Common myeloid progenitor, CD34-positive (primary cell): Measurements from ENCODE around the gene IL2RA.

Experiments used
- CTCF ChIA-PET: fragments of 350-600 bp; sonication (Branson Sonifier 250); formaldehyde crosslinking; loops from one replicate; lab custom pipeline; 2021; ENCODE audit warnings: antibody characterized with exemption; lab: Charles Lee
- POLR2A ChIA-PET: fragments of 350-600 bp; sonication (Branson Sonifier 250); formaldehyde crosslinking; loops from one replicate; lab custom pipeline; 2021; ENCODE audit warnings: antibody characterized with exemption; lab: Charles Lee
- DNase-seq, 3 donors: peaks; one replicate each; pipeline versions ENCODE4 v3.0.0 to v3.0.0-alpha.2; 2013
- H3K27ac ChIP-seq, 2 experiments: 1 replicate in 1 of 2; 2 replicates in 1 of 2; pipeline ENCODE4 v1.7.0; 2013; ENCODE audit warnings: inconsistent platforms in 2 of 2, low read length in 2 of 2, mild to moderate bottlenecking in 2 of 2, low read depth in 1 of 2, moderate library complexity in 1 of 2; ENCODE audit not compliant: severe bottlenecking in 2 of 2, insufficient read depth in 1 of 2, poor library complexity in 1 of 2
- H3K27me3 ChIP-seq, 5 experiments: replicated peaks in 2 of 5; 1 replicate in 3 of 5; 2 replicates in 2 of 5; pipeline versions ENCODE4 v1.6.1 to v1.7.0; 2013; ENCODE audit warnings: low read length in 4 of 5, mild to moderate bottlenecking in 2 of 5, moderate library complexity in 2 of 5, inconsistent platforms in 1 of 5; ENCODE audit not compliant: insufficient read depth in 5 of 5, control insufficient read depth in 4 of 5
- H3K36me3 ChIP-seq, 4 experiments: 1 replicate in 2 of 4; 2 replicates in 2 of 4; pipeline versions ENCODE4 v1.6.1 to v1.7.0; 2013; ENCODE audit warnings: low read length in 3 of 4, control low read depth in 1 of 4, mild to moderate bottlenecking in 1 of 4; ENCODE audit not compliant: control insufficient read depth in 4 of 4, insufficient read depth in 4 of 4
- H3K4me1 ChIP-seq, 4 experiments: 1 replicate in 3 of 4; 2 replicates in 1 of 4; pipeline versions ENCODE4 v1.6.1 to v1.7.1; 2013; ENCODE audit warnings: low read length in 3 of 4, mild to moderate bottlenecking in 3 of 4, control low read depth in 1 of 4, inconsistent platforms in 1 of 4, moderate library complexity in 1 of 4; ENCODE audit not compliant: control insufficient read depth in 4 of 4, insufficient read depth in 4 of 4; ENCODE audit errors: control extremely low read depth in 1 of 4
- H3K4me3 ChIP-seq, 7 experiments: 1 replicate in 4 of 7; 2 replicates in 3 of 7; pipeline versions ENCODE4 v1.5.1 to v1.7.0; 2013; ENCODE audit warnings: mild to moderate bottlenecking in 7 of 7, low read length in 6 of 7, moderate library complexity in 6 of 7, inconsistent platforms in 2 of 7, low read depth in 2 of 7, control low read depth in 1 of 7; ENCODE audit not compliant: insufficient read depth in 4 of 7, control insufficient read depth in 1 of 7; ENCODE audit errors: extremely low read depth in 1 of 7
- H3K9me3 ChIP-seq, 5 experiments: 1 replicate in 4 of 5; 2 replicates in 1 of 5; pipeline versions ENCODE4 v1.6.1 to v1.7.1; 2013; ENCODE audit warnings: low read length in 4 of 5, mild to moderate bottlenecking in 2 of 5, inconsistent platforms in 1 of 5, low read depth in 1 of 5, moderate library complexity in 1 of 5; ENCODE audit not compliant: control insufficient read depth in 4 of 5, insufficient read depth in 2 of 5; ENCODE audit errors: control extremely low read depth in 1 of 5
- WGBS: methylation state at CpG from one replicate; pipeline ENCODE4 v1.1.5; 2013; ENCODE audit not compliant: insufficient coverage; 5-methylcytosine and 5-hydroxymethylcytosine counted together

The IL2RA gene

GRCh38 chr10:6083523-6084475, 21.6 kb upstream of the IL2RA start:
- no peak for DNase-seq
- WGBS = 76% methylated on average over 12 of the region's 17 CpGs
- ChIA-PET CTCF (interaction anchor here (0.9 to 2.2 kb wide), 7 partner anchors 9 to 72 kb away, joined by 3 to 8 read pairs (median 3); no protein-coding TSS in a partner anchor), POLR2A (interaction anchor here (0.7 kb wide), 1 partner anchor 96 kb away, joined by 3 read pairs; no protein-coding TSS in a partner anchor)
- H3K27ac ChIP-seq = no peak overlapping the region
- H3K36me3 ChIP-seq = no peaks in the 10 kb centered on the region
- H3K4me1 ChIP-seq = peaks cover 0 to 15% (median 13%) of the 10 kb centered on the region in 4 experiments
- H3K9me3 ChIP-seq = peaks cover 0 to 3% (median 0%) of the 10 kb centered on the region in 5 experiments
- no peak overlapping the region for H3K4me3 ChIP-seq
- H3K27me3 ChIP-seq = no peaks in the 10 kb centered on the region

DNA sequence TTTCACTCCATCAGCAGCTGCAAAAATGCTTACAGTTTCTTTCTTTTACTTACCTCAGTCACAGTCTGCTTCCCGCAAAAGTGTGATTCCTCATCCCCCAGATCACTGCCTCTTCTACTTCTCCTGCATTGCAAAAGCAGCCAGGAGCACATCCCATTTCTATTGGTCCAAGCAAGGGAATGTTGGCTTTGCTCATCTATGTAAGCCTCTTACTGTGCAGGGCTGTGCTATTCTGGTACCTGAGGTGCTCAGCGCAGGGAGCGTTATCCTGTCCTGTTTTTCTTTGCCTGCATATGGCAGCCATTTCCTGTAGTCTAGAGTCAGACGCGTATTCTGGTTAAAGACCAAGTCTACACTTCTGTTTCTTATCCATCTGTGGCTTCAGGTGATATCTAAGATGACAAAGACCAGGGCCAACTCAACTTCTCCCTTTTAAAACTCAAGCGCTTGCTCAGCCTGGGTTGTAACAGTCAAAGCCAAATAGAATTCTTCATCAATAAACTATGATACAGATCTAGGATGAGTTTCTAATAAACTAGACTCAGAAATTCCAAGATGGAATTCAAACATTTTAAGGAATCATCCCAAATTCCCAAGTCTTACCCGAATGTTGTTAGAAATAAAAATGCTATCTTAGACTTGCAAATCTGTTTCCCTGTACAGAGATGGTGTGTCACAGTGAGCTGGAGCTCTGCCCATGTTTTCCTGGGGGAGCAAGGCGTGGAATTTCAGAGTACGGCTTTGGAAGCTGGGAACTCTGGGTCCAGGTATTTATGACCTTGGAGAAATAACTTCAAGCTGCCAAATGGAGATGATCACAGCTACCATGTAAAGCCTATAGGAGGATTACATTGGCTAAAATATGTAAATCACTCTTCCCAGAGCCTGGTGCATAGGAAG, 20.6 kb upstream of the IL2RA start:
- no peaks in the 10 kb centered on the region for H3K36me3 ChIP-seq
- H3K4me1 ChIP-seq = peaks cover 0 to 11% (median 9%) of the 10 kb centered on the region in 4 experiments
- CTCF ChIA-PET = interaction anchor here (0.9 to 2.2 kb wide), 6 partner anchors 12 to 71 kb away, joined by 3 to 8 read pairs (median 4); no protein-coding TSS in a partner anchor
- DNase-seq = no peak
- no peak overlapping the region for H3K4me3 ChIP-seq
- no peaks in the 10 kb centered on the region for H3K27me3 ChIP-seq
- no peak overlapping the region for H3K27ac ChIP-seq
- POLR2A ChIA-PET = no interaction called here
- H3K9me3 ChIP-seq = peaks cover 0 to 3% (median 0%) of the 10 kb centered on the region in 5 experiments
- 82% methylated on average over 7 of the region's 9 CpGs for WGBS

- ChIA-PET CTCF (interaction anchor here (0.9 to 1.7 kb wide), 4 partner anchors 19 to 326 kb away, joined by 3 to 5 read pairs (median 4); no protein-coding TSS in a partner anchor), POLR2A (interaction anchor here (0.5 kb wide), 1 partner anchor 12 kb away, joined by 3 read pairs; no protein-coding TSS in a partner anchor)
- H3K9me3 ChIP-seq = peaks cover 0 to 3% (median 0%) of the 10 kb centered on the region in 5 experiments
- no peaks in the 10 kb centered on the region for H3K27me3 ChIP-seq
- no peak overlapping the region for H3K4me3 ChIP-seq
- 100% methylated on average over 2 of the region's 4 CpGs for WGBS
- no peak overlapping the region for H3K27ac ChIP-seq
- H3K4me1 ChIP-seq = no peaks in the 10 kb centered on the region
- DNase-seq = no peak
- H3K36me3 ChIP-seq = no peaks in the 10 kb centered on the region
Observed at GRCh38 chr10:6080417-6080973, 18.3 kb upstream of the IL2RA start.

DNA sequence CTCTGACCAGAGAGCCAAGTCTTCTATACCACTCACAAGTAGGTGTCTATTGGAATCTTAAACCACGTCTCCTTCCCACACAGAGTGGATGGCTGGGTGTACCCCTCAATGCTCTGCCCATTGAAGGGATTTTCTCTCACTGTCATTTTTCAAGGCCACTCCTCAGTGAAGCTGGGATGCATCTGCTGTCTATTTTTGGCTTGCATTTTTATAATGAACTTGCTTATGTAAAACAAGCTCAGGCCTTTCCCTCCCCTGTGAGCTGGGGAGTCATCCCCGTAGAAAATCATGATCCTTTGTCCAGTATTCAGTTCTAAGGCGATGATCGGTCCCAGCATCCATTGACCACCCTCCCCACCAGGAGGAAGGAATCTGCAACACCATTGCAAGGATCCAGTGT, 16.9 kb upstream of the IL2RA start:
- 95% methylated on average over 4 of the region's 4 CpGs for WGBS
- CTCF ChIA-PET = interaction anchor here (1.0 kb wide), 1 partner anchor 11 kb away, joined by 3 read pairs; no protein-coding TSS in a partner anchor
- POLR2A ChIA-PET = no interaction called here

DNA sequence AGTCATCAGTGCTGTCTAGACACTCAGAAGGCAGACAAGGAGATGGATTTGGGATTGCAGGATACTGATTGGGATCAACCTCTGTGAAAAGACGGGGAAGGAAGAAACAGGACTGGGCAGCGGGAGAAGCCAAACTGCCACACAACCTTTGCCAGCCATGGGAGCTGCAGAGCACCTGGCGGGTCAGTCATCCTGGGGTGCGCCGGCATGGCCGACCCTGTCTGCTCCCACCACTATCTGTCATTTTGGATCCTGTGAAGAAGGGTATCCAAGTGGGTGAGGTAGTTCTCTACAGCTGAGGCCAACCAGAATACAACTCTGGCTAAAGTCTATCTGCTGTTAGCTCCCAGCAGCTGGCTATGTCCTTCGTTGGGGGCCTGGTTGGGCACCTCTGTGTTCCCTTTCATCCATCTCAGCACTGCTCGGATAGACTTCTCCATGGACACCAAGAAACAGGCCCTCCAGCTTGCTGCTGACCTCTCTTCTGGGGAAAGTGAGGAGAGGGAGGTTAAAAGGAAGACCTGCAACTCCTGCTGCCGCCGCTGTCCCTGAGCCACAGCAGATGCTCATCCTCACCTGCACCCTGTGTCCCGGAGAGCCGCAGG, 15.0 kb upstream of the IL2RA start:
- ChIA-PET CTCF (interaction anchor here (1.1 kb wide), 1 partner anchor 9 kb away, joined by 6 read pairs; no protein-coding TSS in a partner anchor), POLR2A (no interaction called here)
- peaks cover under 1 to 9% (median 3%) of the 10 kb centered on the region in 4 experiments for H3K4me1 ChIP-seq
- WGBS = 91% methylated on average over 11 of the region's 12 CpGs
- H3K4me3 ChIP-seq = no peak overlapping the region
- no peaks in the 10 kb centered on the region for H3K27me3 ChIP-seq
- H3K9me3 ChIP-seq = peaks cover 0 to 3% (median 0%) of the 10 kb centered on the region in 5 experiments
- no peak overlapping the region for H3K27ac ChIP-seq
- no peak for DNase-seq
- no peaks in the 10 kb centered on the region for H3K36me3 ChIP-seq

More for the DNA sequence above, 16.9 kb upstream of the IL2RA start:
- H3K27me3 ChIP-seq = no peaks in the 10 kb centered on the region
- H3K4me1 ChIP-seq = peaks cover 0 to 4% (median 0%) of the 10 kb centered on the region in 4 experiments
- DNase-seq = no peak
- no peak overlapping the region for H3K27ac ChIP-seq
- peaks cover 0 to 3% (median 0%) of the 10 kb centered on the region in 5 experiments for H3K9me3 ChIP-seq
- no peak overlapping the region for H3K4me3 ChIP-seq
- H3K36me3 ChIP-seq = no peaks in the 10 kb centered on the region
